HG02623 (cell line): ENCODE data around the gene CD82.

ENCODE experiments used
- ATAC-seq: cut with Tn5 transposase; IDR thresholded peaks from one replicate; pipeline ENCODE4 v1.9.1; 2021; ENCODE audit warnings: moderate library complexity; ENCODE audit not compliant: unreplicated experiment

CD82 gene, protein sequence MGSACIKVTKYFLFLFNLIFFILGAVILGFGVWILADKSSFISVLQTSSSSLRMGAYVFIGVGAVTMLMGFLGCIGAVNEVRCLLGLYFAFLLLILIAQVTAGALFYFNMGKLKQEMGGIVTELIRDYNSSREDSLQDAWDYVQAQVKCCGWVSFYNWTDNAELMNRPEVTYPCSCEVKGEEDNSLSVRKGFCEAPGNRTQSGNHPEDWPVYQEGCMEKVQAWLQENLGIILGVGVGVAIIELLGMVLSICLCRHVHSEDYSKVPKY

DNA sequence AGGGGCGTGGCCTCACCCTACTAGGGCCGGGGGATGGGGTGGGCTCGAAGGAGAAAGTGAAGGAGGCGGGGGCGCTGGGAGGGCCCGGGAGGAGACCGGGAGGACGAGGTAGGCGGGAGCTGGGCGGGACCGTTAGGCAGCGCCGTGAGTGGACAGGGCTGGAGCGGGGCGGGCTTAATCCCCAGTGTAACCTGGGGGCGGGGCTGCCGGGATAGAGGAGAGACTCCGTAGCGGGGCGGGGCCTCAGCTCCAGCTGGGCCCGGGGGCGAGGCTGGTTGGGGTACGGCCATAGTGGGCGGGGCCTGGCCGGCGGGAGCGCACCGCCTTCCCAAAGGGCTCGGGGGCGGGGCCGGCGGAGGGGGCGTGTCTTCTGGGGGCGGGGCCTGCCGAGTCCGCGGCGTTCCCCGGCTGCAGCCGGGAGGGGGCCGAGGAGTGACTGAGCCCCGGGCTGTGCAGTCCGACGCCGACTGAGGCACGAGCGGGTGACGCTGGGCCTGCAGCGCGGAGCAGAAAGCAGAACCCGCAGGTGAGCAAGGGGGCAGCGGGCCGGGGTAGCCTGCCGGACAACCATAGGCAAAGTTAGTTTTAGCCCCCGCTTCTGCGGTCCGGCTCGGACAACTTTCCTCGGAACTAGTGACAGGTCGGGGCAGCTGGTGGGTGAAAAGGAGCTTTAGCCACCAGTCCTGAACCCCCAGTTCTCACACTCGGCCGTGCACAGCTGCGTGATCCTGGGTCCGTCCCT is at the start of gene CD82:
Gene CD82, plus strand, starts transcription at position 453 of the 742 bp plus-strand sequence. CDS start 29,000 bp downstream, outside the sequence.
- peak; percentile 76 for ATAC-seq

DNA sequence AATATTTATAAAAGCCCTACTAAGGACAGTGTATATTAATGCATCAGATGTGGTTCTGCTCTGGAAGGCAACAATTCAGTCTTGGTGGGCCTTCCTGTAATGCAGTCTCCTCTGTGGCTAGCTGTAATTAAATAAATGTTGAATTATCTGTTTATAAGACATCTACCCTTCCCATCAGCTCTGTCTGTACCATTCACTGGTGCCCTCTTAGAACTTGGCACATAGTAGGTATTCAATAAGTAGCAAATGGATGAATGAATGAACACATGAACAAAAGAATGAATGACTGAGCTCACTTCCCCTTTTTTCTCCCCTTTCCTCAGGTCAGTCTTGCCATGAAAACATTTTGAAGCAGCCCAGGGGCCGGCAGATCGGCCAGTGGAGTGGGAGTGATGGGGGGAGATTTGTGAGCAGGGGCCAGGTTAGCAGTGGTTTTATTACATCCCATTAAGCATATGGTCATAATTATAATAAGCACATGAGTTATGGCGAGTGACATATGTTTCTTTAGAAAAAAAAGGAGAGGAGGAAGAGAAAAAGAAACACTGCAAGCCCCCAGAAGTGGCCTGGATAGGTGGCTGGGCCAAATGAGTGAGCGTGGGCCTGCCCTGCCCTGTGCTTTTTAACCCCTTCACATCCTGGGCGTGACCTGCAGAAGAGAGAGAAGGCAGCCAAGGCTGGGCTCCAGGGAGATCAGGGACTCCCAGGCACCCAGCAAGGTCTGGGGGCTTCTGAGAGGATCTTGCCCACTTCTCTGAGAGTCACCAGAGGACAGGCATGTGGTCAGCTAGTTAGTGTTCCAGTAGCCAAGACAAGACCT is 48.6 kb upstream of the CD82 start:
- ATAC-seq = no peak

DNA sequence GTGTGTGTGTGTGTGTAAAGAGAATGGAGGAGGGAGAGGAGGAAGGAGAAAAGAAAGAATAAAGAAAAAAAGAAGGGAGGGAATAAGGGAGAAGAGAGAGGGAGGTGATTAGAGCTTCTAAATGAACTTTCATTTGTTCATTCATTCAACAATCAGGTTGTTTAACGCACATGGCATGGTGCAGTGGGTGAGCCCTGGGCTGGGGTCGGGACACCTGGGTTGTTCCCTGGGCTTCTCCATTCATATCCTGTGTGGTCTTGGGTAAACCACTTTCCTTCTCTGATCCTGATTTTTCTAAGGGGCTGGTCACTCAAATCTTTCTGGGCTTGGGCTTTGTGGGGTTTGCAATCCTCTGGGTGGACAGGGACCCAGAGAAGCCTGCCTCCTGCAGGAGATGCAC is 47.9 kb upstream of the CD82 start:
- no peak for ATAC-seq

DNA sequence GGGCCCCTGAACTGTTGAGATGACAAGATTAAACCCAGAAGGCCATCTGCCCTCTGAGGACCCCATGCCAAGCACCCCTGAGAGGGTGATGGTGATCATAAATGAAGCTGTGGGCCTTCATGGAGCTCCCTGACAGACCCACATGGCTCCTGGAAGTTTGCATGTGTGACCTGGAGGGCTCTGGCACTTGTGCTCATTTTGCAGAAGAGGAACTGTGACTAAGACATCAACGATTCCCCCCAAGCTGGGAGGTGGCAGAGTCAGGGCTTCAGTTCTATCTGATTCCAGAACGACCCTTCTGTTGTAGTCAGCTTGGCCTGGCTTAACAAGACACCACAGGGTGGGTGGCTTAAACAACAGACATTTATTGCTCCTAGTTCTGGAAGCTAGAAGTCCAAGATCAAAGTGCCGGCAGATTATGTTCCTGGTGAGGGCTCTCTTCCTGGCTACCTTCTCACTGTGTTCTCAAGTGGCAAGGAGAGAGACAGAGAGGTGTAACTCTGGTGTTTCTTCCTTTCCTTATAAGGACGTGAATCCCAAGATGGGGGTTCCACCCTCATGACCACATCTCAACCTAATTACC is 46.4 kb upstream of the CD82 start:
- ATAC-seq = no peak

DNA sequence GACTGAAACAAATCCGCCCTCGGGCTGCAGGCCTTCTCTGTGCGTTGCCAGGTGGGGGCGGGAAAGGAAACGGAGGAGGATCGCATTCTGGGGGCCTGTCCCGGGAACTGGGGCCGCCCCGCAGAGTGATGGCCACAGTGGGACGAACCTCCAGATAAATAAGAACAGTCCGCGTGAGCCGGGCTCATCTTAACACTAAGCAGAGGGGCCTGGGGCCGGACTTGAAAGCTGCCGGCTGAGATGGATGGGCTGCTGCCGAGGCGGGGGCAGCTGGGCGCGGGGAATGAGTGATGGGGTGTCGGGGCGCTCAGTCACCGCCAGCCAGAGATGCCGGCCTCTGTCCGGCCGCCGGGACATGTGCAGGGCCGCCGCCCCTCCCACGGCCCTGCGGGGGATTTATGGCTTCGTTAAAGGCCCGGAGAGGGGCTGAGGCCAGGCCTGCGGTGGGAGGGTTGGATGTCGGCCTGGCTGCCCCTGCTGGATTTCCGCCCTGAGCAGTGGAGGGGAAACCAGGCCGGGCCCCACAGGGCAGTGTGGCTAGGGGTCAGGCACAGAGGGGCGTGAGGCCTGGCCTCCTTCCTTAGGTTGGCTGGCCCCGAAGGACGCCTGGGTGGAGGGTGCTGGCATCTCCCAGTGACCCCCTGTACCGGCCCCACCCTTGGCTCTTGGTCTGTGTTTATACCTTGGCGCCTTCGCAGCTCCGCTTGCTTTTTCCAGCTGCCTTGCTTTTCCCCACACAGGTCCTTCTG is 45.3 kb upstream of the CD82 start:
- no peak for ATAC-seq

DNA sequence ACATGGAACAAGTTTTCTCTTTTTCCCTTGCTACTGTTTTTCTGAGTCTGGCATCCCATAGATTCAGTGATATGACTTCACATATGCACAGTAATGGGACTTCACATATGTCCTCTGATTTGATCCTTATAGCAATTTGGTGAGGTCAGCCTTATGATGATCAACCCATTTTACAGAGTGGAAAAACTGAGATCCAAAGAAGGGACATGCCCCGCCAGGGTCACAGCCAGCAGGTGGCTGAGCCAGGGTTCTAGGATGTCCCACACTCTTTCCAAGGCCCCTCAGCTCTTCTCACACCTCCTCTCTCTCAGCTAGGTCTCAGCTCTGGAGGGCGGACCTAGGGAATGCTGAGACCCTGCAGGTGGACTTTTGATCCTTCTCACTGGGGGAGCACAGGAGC is 44.3 kb upstream of the CD82 start:
- ATAC-seq = no peak

DNA sequence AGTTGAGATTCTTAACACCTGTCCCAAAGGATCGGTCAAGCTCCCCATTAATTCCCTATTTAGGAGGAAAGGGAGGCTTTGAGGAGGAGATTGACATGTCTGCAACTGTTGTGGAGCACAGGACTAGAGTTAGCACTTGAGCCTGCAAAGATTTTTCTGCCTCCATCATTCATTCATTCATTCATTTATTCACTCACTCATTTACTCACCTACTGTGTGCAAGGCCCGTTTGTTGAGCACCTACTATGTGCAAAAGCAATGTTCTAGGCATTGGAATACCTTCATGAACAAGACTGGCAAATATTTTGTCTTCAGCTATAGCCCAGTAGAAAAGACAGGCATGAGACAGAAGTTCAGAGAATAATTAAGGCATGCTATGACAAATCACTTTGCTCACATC is 43.2 kb upstream of the CD82 start:
- ATAC-seq = no peak

DNA sequence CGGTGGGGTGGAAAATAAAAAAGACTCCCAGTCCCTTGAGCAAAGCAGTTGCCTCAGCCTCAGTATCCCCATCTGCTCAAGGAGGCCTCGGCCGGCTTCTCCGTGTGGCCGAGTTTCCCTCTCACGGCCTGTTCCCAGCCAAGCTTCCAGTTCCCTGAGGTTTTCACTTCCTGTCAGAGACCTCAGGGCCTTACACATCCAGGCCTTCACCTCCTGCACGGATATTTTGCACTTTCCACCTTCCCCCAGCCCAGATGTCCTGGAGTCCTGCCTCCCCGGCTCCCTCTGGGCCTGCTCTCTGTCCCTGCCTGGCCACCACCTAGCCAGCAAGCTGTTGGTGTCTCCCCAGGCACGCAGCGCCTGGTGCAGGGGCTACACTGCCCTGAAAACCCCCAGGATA is 41.1 kb upstream of the CD82 start:
- no peak for ATAC-seq

DNA sequence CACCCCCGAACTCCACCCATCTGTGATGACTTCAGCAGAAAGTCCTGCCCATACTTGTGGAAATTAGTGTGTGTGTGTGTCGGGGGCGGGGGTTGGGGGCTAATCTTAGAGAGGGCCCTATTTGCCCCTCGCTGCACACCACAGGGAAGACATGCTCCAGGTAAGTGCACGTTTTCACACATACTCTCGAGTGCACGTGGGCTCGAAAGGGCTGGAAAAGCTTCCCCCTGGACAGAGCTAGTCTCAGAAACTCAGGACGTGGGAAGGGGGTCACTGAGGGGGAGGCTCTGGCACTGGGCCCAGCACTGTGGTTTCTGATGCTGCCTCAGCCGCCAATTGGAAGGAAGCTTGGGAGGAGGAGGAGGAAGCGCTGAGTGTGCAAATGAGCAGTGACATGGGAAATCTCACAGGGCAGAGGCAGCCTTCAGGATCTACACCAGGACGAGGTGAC is 40.7 kb upstream of the CD82 start:
- ATAC-seq = no peak

DNA sequence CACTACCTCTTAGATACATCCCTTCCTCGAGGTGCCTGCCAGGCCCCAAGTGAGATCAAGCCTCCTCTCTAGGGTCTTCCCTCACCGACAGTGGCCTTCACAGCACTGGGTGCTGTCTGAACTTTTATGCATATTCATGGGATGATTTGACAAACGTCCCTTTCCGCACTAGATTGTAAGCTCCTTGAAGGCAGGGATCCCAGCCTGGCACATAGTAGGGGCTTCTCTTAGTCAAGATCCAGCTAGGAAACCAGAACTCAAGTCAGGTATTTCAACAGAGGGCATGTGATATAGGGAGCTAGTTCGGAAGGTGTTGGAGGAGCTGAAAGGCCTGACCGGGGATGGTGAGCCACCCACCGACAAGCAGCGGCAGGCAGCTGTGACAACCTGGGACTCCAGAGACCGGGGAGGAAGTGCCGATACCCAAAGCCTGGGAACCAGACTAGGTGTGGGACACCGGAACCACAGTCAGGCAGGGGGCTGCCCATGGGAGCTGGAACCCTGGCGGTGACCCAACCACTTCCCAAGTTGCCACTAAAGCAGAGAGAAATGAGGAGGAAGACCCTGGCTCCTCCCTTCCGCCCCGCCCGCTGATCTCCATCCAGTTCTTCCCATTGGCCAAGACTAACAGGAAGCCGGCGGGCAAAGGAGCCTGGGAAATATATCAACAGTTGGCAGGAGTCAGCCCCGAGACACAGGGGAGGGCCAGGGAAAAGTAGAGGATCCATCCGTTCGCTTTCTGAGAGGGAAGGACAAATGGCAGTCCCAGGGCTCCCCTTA is 39.8 kb upstream of the CD82 start:
- ATAC-seq = no peak

DNA sequence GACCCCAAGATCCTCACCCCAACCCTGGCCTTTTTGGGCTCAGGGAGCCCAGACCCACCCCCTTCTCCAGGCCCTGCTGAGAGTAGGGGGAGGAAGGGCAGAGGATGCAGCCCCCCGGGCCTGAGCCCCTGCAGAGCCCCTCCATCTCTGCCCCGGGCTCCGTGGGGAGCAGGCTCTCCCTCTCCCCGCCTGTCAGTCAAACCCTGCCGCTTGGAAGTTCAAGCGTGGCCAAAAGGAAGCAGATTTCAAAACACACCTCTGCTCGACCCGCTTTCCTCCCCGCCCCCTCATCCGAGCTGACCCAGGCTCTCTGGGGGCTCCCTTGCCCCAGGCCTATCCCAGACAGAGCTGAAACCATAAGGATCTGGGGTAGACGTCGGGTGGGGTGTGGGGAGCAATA is 39.0 kb upstream of the CD82 start:
- no peak for ATAC-seq

DNA sequence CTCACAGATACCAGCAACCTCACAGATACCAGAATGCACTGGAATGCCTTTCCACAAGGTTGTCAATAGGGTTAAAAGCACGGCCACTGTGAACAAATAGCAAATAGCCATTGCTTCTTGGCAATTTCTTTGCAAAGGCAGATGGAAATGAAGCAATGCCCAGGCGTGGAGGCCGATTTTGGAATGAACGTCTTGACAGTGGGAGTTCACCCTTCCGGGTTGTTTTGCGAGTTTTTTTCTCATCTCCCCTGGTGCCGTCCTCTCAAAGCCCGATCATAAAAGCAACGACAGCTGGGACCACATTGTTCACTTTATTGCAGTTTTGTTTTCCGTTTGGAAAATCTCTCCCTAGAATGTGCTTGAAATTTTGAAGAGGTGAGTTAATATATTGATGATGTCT is 38.0 kb upstream of the CD82 start:
- ATAC-seq = no peak

DNA sequence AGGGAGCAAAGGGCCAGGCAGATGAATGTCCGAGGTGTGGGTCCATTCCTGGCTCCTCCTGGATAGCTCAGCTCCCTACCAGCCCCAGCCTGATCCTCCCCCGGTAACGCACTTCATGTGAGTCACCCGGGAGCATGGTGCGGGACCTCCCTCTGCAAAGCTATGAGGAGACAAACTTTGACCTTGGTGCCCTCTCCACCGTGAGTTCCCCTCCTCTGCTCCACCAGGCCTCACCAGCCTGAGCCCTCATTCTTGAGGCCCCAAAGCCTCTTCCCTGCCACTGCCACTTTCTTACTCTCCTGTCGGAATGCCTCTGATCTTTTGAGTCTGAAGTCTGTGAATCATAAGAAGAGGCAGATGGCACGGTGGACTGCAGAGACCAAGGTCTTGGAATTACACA is 37.4 kb upstream of the CD82 start:
- no peak for ATAC-seq

DNA sequence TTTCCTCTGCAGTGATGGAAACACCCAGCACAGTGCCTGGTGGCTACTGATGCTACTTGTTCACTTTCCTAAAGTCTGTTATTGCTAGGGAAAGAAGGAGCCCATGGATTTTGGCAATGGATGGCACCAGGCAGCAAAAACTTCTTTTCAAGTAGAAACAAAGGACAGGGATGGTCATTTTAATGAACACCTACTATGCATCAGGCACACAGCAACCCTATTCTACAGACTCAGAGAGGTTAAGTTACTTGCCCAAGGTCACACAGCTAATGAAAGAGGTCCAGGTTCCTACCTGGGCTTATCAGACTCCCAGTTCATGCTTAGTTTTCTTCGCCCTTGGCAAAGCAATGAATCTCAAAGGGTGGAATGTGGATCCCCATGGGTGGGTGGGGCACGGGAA is 36.9 kb upstream of the CD82 start:
- no peak for ATAC-seq

DNA sequence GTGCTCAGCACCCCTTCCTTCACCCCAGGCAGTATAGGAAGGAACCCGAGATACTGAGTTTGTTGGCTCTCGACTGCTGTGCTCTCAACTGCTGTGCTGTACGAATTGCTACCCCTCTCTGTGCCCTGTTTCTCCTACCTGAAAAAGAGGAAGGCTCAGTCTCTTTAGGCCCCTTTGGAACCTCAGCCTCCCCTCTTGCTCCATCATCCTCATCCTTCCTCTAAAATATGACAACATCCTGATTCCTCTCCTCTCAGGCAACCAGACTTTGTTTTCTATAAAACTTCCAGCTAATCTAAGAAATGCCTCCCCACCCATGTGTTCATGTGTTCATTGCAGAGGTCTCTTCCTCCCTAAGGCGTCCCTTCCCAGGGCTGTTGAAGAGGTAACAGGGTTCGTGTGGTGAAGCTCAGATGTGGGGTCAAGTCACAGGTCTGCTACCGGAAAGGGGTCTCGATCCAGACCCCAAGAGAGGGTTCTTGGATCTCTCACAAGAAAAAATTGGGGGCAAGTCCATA is 35.5 kb upstream of the CD82 start:
- ATAC-seq = no peak

DNA sequence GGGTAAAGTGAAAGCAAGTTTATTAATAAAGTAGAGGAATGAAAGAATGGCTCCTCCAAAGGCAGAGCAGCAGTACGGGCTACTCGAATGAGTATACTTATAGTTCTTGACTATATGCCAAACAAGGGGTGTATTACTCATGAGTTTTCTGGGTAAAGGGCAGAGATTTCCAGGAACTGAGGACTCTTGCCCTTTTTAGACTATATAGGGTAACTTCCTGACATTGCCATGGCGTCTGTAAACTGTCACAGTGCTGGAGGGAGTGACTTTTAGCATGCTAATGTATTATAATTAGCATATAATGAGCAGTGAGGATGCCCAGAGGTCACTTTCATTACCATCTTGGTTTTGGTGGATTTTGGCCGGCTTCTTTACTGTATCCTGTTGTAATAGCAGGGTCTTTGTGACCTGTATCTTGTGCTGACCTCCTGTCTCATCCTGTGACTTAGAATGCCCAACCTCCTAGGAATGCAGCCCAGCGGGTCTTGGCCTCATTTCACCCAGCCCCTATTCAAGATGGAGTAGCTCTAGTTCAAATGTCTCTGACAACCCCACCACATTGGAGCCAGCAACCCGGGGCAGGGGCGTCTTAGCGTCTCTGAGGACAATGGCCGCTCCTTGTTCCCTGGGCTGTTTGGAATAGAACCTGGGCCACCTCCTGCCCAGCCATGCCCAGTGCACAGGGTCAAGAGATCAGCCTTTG is 34.9 kb upstream of the CD82 start:
- ATAC-seq = no peak

DNA sequence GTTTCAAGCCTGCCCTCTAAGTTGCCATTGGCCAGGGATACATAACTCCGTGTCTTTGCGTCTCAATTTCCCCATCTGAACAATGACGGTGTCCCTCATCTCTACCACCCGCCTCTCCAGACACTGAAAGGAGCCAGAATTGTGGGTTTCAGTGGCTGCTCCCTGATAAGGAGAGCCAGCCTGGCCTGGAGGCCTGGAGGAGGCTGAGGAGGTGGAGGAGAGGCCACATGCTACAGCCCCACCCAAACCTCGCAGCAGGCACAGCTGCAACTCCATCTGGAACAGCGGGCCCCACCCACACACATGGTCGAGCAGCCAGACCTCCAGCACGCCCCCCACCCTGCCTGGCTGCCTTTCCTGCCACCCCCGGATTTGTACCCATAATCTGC is 34.4 kb upstream of the CD82 start:
- no peak for ATAC-seq

DNA sequence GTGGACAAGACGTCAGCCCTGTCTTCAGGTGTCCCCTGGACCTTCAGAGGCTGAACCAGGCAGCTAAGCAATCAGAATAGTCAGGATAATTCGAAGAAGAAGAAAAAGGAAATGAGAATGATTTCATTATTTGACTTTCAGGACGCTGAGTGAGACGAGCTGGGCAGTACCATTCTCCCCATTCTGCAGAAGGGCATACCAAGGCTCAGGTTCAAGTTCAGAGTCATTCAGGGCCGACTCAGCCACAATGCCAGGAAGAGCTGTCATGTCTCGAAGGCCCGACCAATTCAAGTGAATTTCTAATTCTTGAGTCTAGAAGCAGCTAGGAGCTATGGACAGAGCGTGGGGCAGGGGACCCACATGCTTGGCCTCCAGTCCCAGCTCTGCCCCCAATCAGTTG is 33.8 kb upstream of the CD82 start:
- no peak for ATAC-seq

DNA sequence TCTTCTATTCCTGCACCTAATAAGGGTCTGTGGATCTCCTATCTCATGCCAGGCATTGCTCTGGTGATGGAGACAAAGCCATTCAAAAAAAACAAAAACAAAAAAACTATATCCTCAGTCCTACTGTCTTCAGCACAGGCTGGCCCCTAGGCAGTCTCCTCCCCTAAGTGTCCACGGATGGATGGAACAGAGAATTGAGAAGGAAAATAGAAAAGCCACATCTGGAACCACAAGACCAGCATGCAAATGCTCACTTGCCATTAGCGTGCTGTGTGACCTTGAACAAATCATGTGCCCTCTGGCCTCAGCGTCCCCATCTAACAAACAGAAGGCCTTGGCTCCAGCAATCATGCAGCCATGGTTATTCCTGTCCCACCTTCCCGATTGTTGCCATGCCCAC is 32.7 kb upstream of the CD82 start:
- peak; percentile 55 for ATAC-seq
